ENCODE results near the gene PIK3IP1.

Gene PIK3IP1

GRCh38 chr22:31286360-31287255, 5.7 kb downstream of the PIK3IP1 start:
- Histone ChIP-seq H3K36me3 (ENCODE audit: insufficient read depth, low read length) (no peaks in the 10 kb centered on the region), H3K4me3 (no peak overlapping the region), H3K9me3 (ENCODE audit: low read depth, low read length) (no peaks in the 10 kb centered on the region), H3K9ac (ENCODE audit: insufficient read length) (no peak overlapping the region), H3K27ac (no peak overlapping the region)
- TF ChIP-seq POLR2AphosphoS5 (IDR thresholded peaks at IDR 0.05; ENCODE audit: borderline replicate concordance, low read depth, low read length): no peak
- no peak for TF ChIP-seq EZH2 (IDR thresholded peaks at IDR 0.05)
- no peak for TF ChIP-seq FOXP2 (optimal IDR thresholded peaks at IDR 0.05; ENCODE audit: control extremely low read depth, extremely low read length, insufficient read depth)
- no peak for DNase-seq (ENCODE audit: low read depth, low spot score)

GRCh38 chr22:31284281-31285155, 7.8 kb downstream of the PIK3IP1 start:
- no peak overlapping the region for H3K9ac ChIP-seq (ENCODE audit: insufficient read length)
- no peak for DNase-seq (ENCODE audit: low read depth, low spot score)
- no peaks in the 10 kb centered on the region for H3K9me3 ChIP-seq (ENCODE audit: low read depth, low read length)
- TF ChIP-seq POLR2AphosphoS5 (IDR thresholded peaks at IDR 0.05; ENCODE audit: borderline replicate concordance, low read depth, low read length) (no peak), FOXP2 (optimal IDR thresholded peaks at IDR 0.05; ENCODE audit: control extremely low read depth, extremely low read length, insufficient read depth) (no peak), EZH2 (IDR thresholded peaks at IDR 0.05) (no peak)
- H3K27ac ChIP-seq: no peak overlapping the region
- H3K4me3 ChIP-seq: no peak overlapping the region
- H3K36me3 ChIP-seq (ENCODE audit: insufficient read depth, low read length): no peaks in the 10 kb centered on the region

GRCh38 chr22:31282748-31283468, 9.4 kb downstream of the PIK3IP1 start:
- H3K27ac ChIP-seq: no peak overlapping the region
- DNase-seq (ENCODE audit: low read depth, low spot score): no peak
- H3K9ac ChIP-seq (ENCODE audit: insufficient read length): no peak overlapping the region
- TF ChIP-seq FOXP2 (optimal IDR thresholded peaks at IDR 0.05; ENCODE audit: control extremely low read depth, extremely low read length, insufficient read depth) (no peak), EZH2 (IDR thresholded peaks at IDR 0.05) (no peak), POLR2AphosphoS5 (IDR thresholded peaks at IDR 0.05; ENCODE audit: borderline replicate concordance, low read depth, low read length) (no peak)
- no peaks in the 10 kb centered on the region for H3K36me3 ChIP-seq (ENCODE audit: insufficient read depth, low read length)
- H3K9me3 ChIP-seq (ENCODE audit: low read depth, low read length): no peaks in the 10 kb centered on the region
- no peak overlapping the region for H3K4me3 ChIP-seq

GRCh38 chr22:31281733-31282132, 10.6 kb downstream of the PIK3IP1 start:
- no peaks in the 10 kb centered on the region for H3K36me3 ChIP-seq (ENCODE audit: insufficient read depth, low read length)

GRCh38 chr22:31279821-31280505, 12.3 kb downstream of the PIK3IP1 start:
- no peak for DNase-seq (ENCODE audit: low read depth, low spot score)
- H3K9me3 ChIP-seq (ENCODE audit: low read depth, low read length): no peaks in the 10 kb centered on the region
- H3K9ac ChIP-seq (ENCODE audit: insufficient read length): no peak overlapping the region
- TF ChIP-seq POLR2AphosphoS5 (IDR thresholded peaks at IDR 0.05; ENCODE audit: borderline replicate concordance, low read depth, low read length) (no peak), EZH2 (IDR thresholded peaks at IDR 0.05) (no peak), FOXP2 (optimal IDR thresholded peaks at IDR 0.05; ENCODE audit: control extremely low read depth, extremely low read length, insufficient read depth) (no peak)
- H3K36me3 ChIP-seq (ENCODE audit: insufficient read depth, low read length): no peaks in the 10 kb centered on the region
- H3K27ac ChIP-seq: no peak overlapping the region
- H3K4me3 ChIP-seq: no peak overlapping the region

More at GRCh38 chr22:31281733-31282132, 10.6 kb downstream of the PIK3IP1 start:
- Histone ChIP-seq H3K9ac (ENCODE audit: insufficient read length) (no peak overlapping the region), H3K9me3 (ENCODE audit: low read depth, low read length) (no peaks in the 10 kb centered on the region), H3K27ac (no peak overlapping the region), H3K4me3 (no peak overlapping the region)
- no peak for TF ChIP-seq EZH2 (IDR thresholded peaks at IDR 0.05)
- TF ChIP-seq FOXP2 (optimal IDR thresholded peaks at IDR 0.05; ENCODE audit: control extremely low read depth, extremely low read length, insufficient read depth): no peak
- TF ChIP-seq POLR2AphosphoS5 (IDR thresholded peaks at IDR 0.05; ENCODE audit: borderline replicate concordance, low read depth, low read length): no peak
- DNase-seq (ENCODE audit: low read depth, low spot score): no peak

- TF ChIP-seq EZH2 (IDR thresholded peaks at IDR 0.05) (no peak), POLR2AphosphoS5 (IDR thresholded peaks at IDR 0.05; ENCODE audit: borderline replicate concordance, low read depth, low read length) (no peak)
- DNase-seq (ENCODE audit: low read depth, low spot score): no peak
- Histone ChIP-seq H3K4me3 (no peak overlapping the region), H3K9ac (ENCODE audit: insufficient read length) (no peak overlapping the region), H3K9me3 (ENCODE audit: low read depth, low read length) (no peaks in the 10 kb centered on the region), H3K36me3 (ENCODE audit: insufficient read depth, low read length) (no peaks in the 10 kb centered on the region), H3K27ac (no peak overlapping the region)
Observed at GRCh38 chr22:31279327-31279669, 13.0 kb downstream of the PIK3IP1 start.

- no peak for DNase-seq (ENCODE audit: low read depth, low spot score)
- H3K9ac ChIP-seq (ENCODE audit: insufficient read length): no peak overlapping the region
- no peaks in the 10 kb centered on the region for H3K9me3 ChIP-seq (ENCODE audit: low read depth, low read length)
- no peaks in the 10 kb centered on the region for H3K36me3 ChIP-seq (ENCODE audit: insufficient read depth, low read length)
- H3K4me3 ChIP-seq: no peak overlapping the region
- TF ChIP-seq FOXP2 (optimal IDR thresholded peaks at IDR 0.05; ENCODE audit: control extremely low read depth, extremely low read length, insufficient read depth): no peak
- no peak overlapping the region for H3K27ac ChIP-seq
Observed at GRCh38 chr22:31278626-31279326, 13.5 kb downstream of the PIK3IP1 start.
